Panc1 (cell line): ENCODE measurements around the gene AKAP12. TPM values are rescaled to one million over a fixed set of nuclear protein-coding genes. Genes with fewer than 3 reads are reported as not detected.

Experiments
- ATAC-seq: fragments of 200-7000 bp; cut with Tn5 transposase; 2 replicates; pipeline ENCODE4 v1.9.1; 2020; ENCODE audit warnings: mild to moderate bottlenecking, moderate library complexity
- BruUV-seq: library from RNA; stranded (reverse); fragments of 400-500 nt; replicated peaks from 2 replicates; lab custom pipeline; 2021; lab: Mats Ljungman, UMichigan
- CTCF ChIA-PET: fragments of 300-600 bp; sonication (Branson Sonifier 250); formaldehyde crosslinking; loops from one replicate; lab custom pipeline; 2022; ENCODE audit warnings: antibody characterized with exemption; lab: Charles Lee
- POLR2A ChIA-PET: fragments of 300-600 bp; sonication (Branson Sonifier 250); formaldehyde crosslinking; loops from one replicate; lab custom pipeline; 2022; ENCODE audit warnings: antibody characterized with exemption; lab: Charles Lee
- DNase-seq: peaks from one replicate; pipeline ENCODE4 v3.0.0-alpha.2; 2010; ENCODE audit warnings: low read depth, low spot score
- H3K27ac ChIP-seq: 2 replicates; pipeline ENCODE4 v1.5.1; 2011; ENCODE audit warnings: mild to moderate bottlenecking, low read length, inconsistent platforms
- H3K27me3 ChIP-seq: fragments of 200-500 bp; sonication (Bioruptor generic); 2 replicates; pipeline ENCODE4 v1.6.0; 2014; ENCODE audit warnings: low read length, inconsistent platforms; ENCODE audit not compliant: control insufficient read depth, insufficient read depth
- H3K36me3 ChIP-seq: fragments of 200-500 bp; sonication (Bioruptor generic); 2 replicates; pipeline ENCODE4 v1.5.1; 2014; ENCODE audit warnings: inconsistent platforms, mild to moderate bottlenecking, low read length, moderate library complexity; ENCODE audit not compliant: control insufficient read depth, insufficient read depth
- H3K4me1 ChIP-seq: 2 replicates; pipeline ENCODE4 v1.5.1; 2011; ENCODE audit warnings: inconsistent platforms, mild to moderate bottlenecking, low read length, moderate library complexity; ENCODE audit not compliant: control insufficient read depth, insufficient read depth
- H3K4me3 ChIP-seq, 2 experiments: 2 replicates each; pipeline ENCODE4 v1.5.1; 2011 to 2012; ENCODE audit warnings: low read depth in 2 of 2, low read length in 2 of 2, mild to moderate bottlenecking in 2 of 2, inconsistent platforms in 1 of 2, moderate library complexity in 1 of 2
- H3K9me3 ChIP-seq: fragments of 200-500 bp; sonication (Bioruptor generic); 2 replicates; pipeline ENCODE4 v1.5.1; 2014; ENCODE audit warnings: low read depth, mild to moderate bottlenecking, inconsistent platforms, low read length, moderate library complexity; ENCODE audit not compliant: control insufficient read depth, insufficient read depth
- POLR2AphosphoS5 ChIP-seq: IDR thresholded peaks from 2 replicates; pipeline ENCODE4 v1.6.1; 2012; ENCODE audit warnings: mild to moderate bottlenecking, low read depth, low read length, moderate library complexity
- SIN3A ChIP-seq: IDR thresholded peaks from 2 replicates; pipeline ENCODE4 v1.6.1; 2012; ENCODE audit warnings: low read depth, mild to moderate bottlenecking, low read length, moderate library complexity, borderline replicate concordance; ENCODE audit not compliant: insufficient read depth
- TCF7L2 ChIP-seq: IDR thresholded peaks from 2 replicates; pipeline ENCODE4 v1.6.1; 2011; ENCODE audit warnings: mild to moderate bottlenecking, low read depth, low read length, inconsistent platforms
- in situ Hi-C: cut with HindIII; loops from 2 replicates; pipeline ENCODE4 v1.10.0; 2016; ENCODE audit warnings: low sequenced_read_pairs, low pct_unique_long_range_greater_than_20kb
- intact Hi-C: fragments of 100-400 bp; cut with micrococcal nuclease; formaldehyde crosslinking; loops from one replicate; pipeline ENCODE4 v1.10.0; 2022; ENCODE audit not compliant: unreplicated experiment
- total RNA-seq: library from RNA; stranded (reverse); gene quantifications from one replicate; pipeline ENCODE4 v1.2.1, GENCODE V29; 2021; ENCODE audit not compliant: unreplicated experiment
- TF ChIP-seq, protein P1 (sequence below): fragments of 450-650 bp; IDR thresholded peaks from 2 replicates; pipeline ENCODE4 v1.5.1; 2017; ENCODE audit warnings: mild to moderate bottlenecking
- TF ChIP-seq, protein P2 (sequence below), 2 experiments: IDR thresholded peaks; 2 replicates each; pipeline ENCODE4 v1.6.1; 2011 to 2012; ENCODE audit warnings: low read depth in 2 of 2, control low read depth in 1 of 2, low read length in 1 of 2, mild to moderate bottlenecking in 1 of 2, moderate library complexity in 1 of 2; ENCODE audit not compliant: insufficient read depth in 1 of 2

The AKAP12 gene
- total RNA-seq, 1 experiment from 2014 or later = 267 TPM

DNA sequence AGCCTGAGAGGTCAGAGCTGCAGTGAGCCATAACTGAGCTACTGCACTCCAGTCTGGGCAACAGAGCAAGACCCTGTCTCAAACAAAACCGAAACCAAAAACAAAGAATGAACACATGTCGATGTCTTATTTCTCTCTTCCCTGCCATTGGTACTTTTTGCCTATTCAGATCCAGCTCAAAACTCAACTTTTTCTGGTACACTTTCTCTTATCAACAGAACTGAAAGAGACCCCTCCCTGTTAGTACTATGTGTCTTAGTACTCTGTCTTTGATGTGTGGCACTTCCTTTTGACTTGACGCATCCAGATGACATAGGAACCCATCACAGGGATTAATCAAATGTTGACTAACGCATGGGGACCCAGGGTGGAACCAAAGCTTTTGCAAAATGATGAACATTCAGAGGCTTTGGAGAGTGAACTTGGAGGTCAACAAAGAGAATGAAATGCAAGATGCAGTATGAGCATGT, 44.8 kb downstream of the AKAP12 start:
- H3K4me3 ChIP-seq = no peak overlapping the region
- DNase-seq = no peak
- no peaks in the 10 kb centered on the region for H3K9me3 ChIP-seq
- in situ Hi-C loops = no loop called here
- BruUV-seq = no TSS peak
- no peaks in the 10 kb centered on the region for H3K36me3 ChIP-seq
- CTCF ChIA-PET = no interaction called here
- no peak overlapping the region for H3K27ac ChIP-seq
- TF ChIP-seq, protein P1, sequence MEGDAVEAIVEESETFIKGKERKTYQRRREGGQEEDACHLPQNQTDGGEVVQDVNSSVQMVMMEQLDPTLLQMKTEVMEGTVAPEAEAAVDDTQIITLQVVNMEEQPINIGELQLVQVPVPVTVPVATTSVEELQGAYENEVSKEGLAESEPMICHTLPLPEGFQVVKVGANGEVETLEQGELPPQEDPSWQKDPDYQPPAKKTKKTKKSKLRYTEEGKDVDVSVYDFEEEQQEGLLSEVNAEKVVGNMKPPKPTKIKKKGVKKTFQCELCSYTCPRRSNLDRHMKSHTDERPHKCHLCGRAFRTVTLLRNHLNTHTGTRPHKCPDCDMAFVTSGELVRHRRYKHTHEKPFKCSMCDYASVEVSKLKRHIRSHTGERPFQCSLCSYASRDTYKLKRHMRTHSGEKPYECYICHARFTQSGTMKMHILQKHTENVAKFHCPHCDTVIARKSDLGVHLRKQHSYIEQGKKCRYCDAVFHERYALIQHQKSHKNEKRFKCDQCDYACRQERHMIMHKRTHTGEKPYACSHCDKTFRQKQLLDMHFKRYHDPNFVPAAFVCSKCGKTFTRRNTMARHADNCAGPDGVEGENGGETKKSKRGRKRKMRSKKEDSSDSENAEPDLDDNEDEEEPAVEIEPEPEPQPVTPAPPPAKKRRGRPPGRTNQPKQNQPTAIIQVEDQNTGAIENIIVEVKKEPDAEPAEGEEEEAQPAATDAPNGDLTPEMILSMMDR = no peak
- TF ChIP-seq SIN3A (no peak), POLR2AphosphoS5 (no peak), TCF7L2 (no peak)
- TF ChIP-seq, protein P2, sequence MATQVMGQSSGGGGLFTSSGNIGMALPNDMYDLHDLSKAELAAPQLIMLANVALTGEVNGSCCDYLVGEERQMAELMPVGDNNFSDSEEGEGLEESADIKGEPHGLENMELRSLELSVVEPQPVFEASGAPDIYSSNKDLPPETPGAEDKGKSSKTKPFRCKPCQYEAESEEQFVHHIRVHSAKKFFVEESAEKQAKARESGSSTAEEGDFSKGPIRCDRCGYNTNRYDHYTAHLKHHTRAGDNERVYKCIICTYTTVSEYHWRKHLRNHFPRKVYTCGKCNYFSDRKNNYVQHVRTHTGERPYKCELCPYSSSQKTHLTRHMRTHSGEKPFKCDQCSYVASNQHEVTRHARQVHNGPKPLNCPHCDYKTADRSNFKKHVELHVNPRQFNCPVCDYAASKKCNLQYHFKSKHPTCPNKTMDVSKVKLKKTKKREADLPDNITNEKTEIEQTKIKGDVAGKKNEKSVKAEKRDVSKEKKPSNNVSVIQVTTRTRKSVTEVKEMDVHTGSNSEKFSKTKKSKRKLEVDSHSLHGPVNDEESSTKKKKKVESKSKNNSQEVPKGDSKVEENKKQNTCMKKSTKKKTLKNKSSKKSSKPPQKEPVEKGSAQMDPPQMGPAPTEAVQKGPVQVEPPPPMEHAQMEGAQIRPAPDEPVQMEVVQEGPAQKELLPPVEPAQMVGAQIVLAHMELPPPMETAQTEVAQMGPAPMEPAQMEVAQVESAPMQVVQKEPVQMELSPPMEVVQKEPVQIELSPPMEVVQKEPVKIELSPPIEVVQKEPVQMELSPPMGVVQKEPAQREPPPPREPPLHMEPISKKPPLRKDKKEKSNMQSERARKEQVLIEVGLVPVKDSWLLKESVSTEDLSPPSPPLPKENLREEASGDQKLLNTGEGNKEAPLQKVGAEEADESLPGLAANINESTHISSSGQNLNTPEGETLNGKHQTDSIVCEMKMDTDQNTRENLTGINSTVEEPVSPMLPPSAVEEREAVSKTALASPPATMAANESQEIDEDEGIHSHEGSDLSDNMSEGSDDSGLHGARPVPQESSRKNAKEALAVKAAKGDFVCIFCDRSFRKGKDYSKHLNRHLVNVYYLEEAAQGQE (IDR thresholded peaks at IDR 0.05; ENCODE audit: insufficient read depth in 1 of 2, low read depth in 2 of 2, low read length in 1 of 2) = no peak
- ATAC-seq = no peak
- no peaks in the 10 kb centered on the region for H3K27me3 ChIP-seq
- H3K4me1 ChIP-seq = peaks cover 3% of the 10 kb centered on the region; the same call in 1 of the 2 replicates
- intact Hi-C loops = no loop called here
- POLR2A ChIA-PET = no interaction called here

DNA sequence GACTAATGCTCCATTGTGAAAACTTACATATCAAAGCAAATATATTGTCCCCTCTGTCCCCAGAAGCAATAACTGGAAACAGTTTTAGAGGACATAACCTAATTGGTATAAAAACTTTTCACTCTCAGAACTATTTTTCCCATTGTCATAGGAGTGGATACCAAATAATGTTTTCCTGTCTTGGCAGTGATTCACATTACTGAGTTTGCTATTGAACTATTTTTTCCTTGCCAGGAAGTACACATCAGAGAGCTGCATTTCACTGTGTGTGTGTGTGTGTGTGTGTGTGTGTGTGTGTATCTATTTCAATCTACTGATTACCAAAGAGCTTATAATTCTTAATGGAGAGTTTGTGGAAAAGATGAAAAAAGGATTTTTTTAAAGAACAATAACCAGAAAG, 45.4 kb downstream of the AKAP12 start:
- no TSS peak for BruUV-seq
- no peak for DNase-seq
- ChIA-PET POLR2A (no interaction called here), CTCF (no interaction called here)
- Histone ChIP-seq H3K27ac (no peak overlapping the region), H3K4me1 (peaks cover 3% of the 10 kb centered on the region; the same call in 1 of the 2 replicates), H3K27me3 (no peaks in the 10 kb centered on the region), H3K36me3 (no peaks in the 10 kb centered on the region), H3K4me3 (no peak overlapping the region), H3K9me3 (no peaks in the 10 kb centered on the region)
- intact Hi-C loops = no loop called here
- TF ChIP-seq, protein P2 (IDR thresholded peaks at IDR 0.05; ENCODE audit: insufficient read depth in 1 of 2, low read depth in 2 of 2, low read length in 1 of 2) = no peak
- TF ChIP-seq SIN3A (no peak), POLR2AphosphoS5 (no peak), TCF7L2 (no peak)
- TF ChIP-seq, protein P1 = no peak
- ATAC-seq = no peak
- in situ Hi-C loops = no loop called here
